ENCODE measurements around the gene METTL22.

The METTL22 gene

GRCh38 chr16:8665529-8665928 lies 44.0 kb downstream of the METTL22 start:
- H3F3A ChIP-seq (ENCODE audit: insufficient read depth): no peaks in the 10 kb centered on the region
- no peak for TF ChIP-seq EZH2phosphoT487 (conservative IDR thresholded peaks at IDR 0.05; ENCODE audit: low read length)
- H3K4me3 ChIP-seq (ENCODE audit: insufficient read depth, low read length, poor library complexity, severe bottlenecking): no peak overlapping the region
- H3K79me2 ChIP-seq (ENCODE audit: insufficient read depth, low read length): no peaks in the 10 kb centered on the region
- H3K36me3 ChIP-seq (ENCODE audit: low read length): no peaks in the 10 kb centered on the region
- H3K27me3 ChIP-seq (ENCODE audit: low read length): no peaks in the 10 kb centered on the region
- no peak overlapping the region for H3K27ac ChIP-seq (ENCODE audit: low read depth, low read length)
- H3K4me2 ChIP-seq (ENCODE audit: low read depth, low read length, poor library complexity, severe bottlenecking): no peak overlapping the region
- H3K9me2 ChIP-seq (replicated peaks; ENCODE audit: insufficient read depth, low read length): no peaks in the 10 kb centered on the region
- H3K9ac ChIP-seq (ENCODE audit: low read length): no peak overlapping the region
- H2AFZ ChIP-seq (ENCODE audit: low read depth, low read length, severe bottlenecking): no peak overlapping the region
- no peaks in the 10 kb centered on the region for H4K20me1 ChIP-seq (ENCODE audit: low read depth, low read length)
- H3K9me3 ChIP-seq (ENCODE audit: insufficient read depth, low read length): no peaks in the 10 kb centered on the region

GRCh38 chr16:8667492-8667891 lies 46.0 kb downstream of the METTL22 start:
- Histone ChIP-seq H2AFZ (ENCODE audit: low read depth, low read length, severe bottlenecking) (no peak overlapping the region), H3K9me3 (ENCODE audit: insufficient read depth, low read length) (no peaks in the 10 kb centered on the region), H3K27me3 (ENCODE audit: low read length) (no peaks in the 10 kb centered on the region), H3K4me2 (ENCODE audit: low read depth, low read length, poor library complexity, severe bottlenecking) (no peak overlapping the region), H3K36me3 (ENCODE audit: low read length) (no peaks in the 10 kb centered on the region), H3F3A (ENCODE audit: insufficient read depth) (no peaks in the 10 kb centered on the region), H3K27ac (ENCODE audit: low read depth, low read length) (no peak overlapping the region), H3K9ac (ENCODE audit: low read length) (no peak overlapping the region), H4K20me1 (ENCODE audit: low read depth, low read length) (no peaks in the 10 kb centered on the region), H3K4me3 (ENCODE audit: insufficient read depth, low read length, poor library complexity, severe bottlenecking) (no peak overlapping the region), H3K9me2 (replicated peaks; ENCODE audit: insufficient read depth, low read length) (no peaks in the 10 kb centered on the region), H3K79me2 (ENCODE audit: insufficient read depth, low read length) (no peaks in the 10 kb centered on the region)
- no peak for TF ChIP-seq EZH2phosphoT487 (conservative IDR thresholded peaks at IDR 0.05; ENCODE audit: low read length)
- TF ChIP-seq CTCF (IDR thresholded peaks at IDR 0.05; ENCODE audit: insufficient read depth, low read length, poor library complexity, severe bottlenecking): no peak

GRCh38 chr16:8668113-8668512 lies 46.6 kb downstream of the METTL22 start:
- TF ChIP-seq CTCF (IDR thresholded peaks at IDR 0.05; ENCODE audit: insufficient read depth, low read length, poor library complexity, severe bottlenecking): no peak
- no peak for TF ChIP-seq EZH2phosphoT487 (conservative IDR thresholded peaks at IDR 0.05; ENCODE audit: low read length)
- no peak overlapping the region for H3K9ac ChIP-seq (ENCODE audit: low read length)
- H3K27me3 ChIP-seq (ENCODE audit: low read length): no peaks in the 10 kb centered on the region
- no peak overlapping the region for H3K4me2 ChIP-seq (ENCODE audit: low read depth, low read length, poor library complexity, severe bottlenecking)
- H3K36me3 ChIP-seq (ENCODE audit: low read length): no peaks in the 10 kb centered on the region
- H2AFZ ChIP-seq (ENCODE audit: low read depth, low read length, severe bottlenecking): no peak overlapping the region
- no peaks in the 10 kb centered on the region for H4K20me1 ChIP-seq (ENCODE audit: low read depth, low read length)
- no peak overlapping the region for H3K4me3 ChIP-seq (ENCODE audit: insufficient read depth, low read length, poor library complexity, severe bottlenecking)
- H3K27ac ChIP-seq (ENCODE audit: low read depth, low read length): no peak overlapping the region
- no peaks in the 10 kb centered on the region for H3K9me3 ChIP-seq (ENCODE audit: insufficient read depth, low read length)
- no peaks in the 10 kb centered on the region for H3F3A ChIP-seq (ENCODE audit: insufficient read depth)
- no peaks in the 10 kb centered on the region for H3K79me2 ChIP-seq (ENCODE audit: insufficient read depth, low read length)
- no peaks in the 10 kb centered on the region for H3K9me2 ChIP-seq (replicated peaks; ENCODE audit: insufficient read depth, low read length)

DNA sequence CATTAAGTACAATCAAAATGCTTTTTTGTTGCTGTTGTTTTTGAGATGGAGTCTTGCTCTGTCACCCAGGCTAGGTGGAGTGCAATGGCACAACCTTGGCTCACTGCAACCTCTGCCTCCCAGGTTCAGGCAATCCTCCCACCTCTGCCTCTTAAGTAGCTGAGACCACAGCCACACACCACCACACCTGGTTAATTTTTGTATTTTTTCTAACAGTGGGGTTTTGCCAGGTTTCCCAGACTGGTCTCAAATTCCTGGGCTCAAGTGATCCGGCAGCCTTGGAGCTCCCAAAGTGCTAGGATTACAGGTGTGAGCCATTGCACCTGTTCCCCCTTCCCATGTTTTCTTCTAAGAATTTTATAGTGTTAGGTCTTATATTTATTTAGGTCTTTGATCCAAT lies 48.0 kb downstream of the METTL22 start:
- H3K27ac ChIP-seq (ENCODE audit: low read depth, low read length): no peak overlapping the region
- H3K27me3 ChIP-seq (ENCODE audit: low read length): no peaks in the 10 kb centered on the region
- no peaks in the 10 kb centered on the region for H4K20me1 ChIP-seq (ENCODE audit: low read depth, low read length)
- H3K4me2 ChIP-seq (ENCODE audit: low read depth, low read length, poor library complexity, severe bottlenecking): no peak overlapping the region
- H2AFZ ChIP-seq (ENCODE audit: low read depth, low read length, severe bottlenecking): no peak overlapping the region
- no peaks in the 10 kb centered on the region for H3K9me3 ChIP-seq (ENCODE audit: insufficient read depth, low read length)
- no peaks in the 10 kb centered on the region for H3F3A ChIP-seq (ENCODE audit: insufficient read depth)
- TF ChIP-seq CTCF (IDR thresholded peaks at IDR 0.05; ENCODE audit: insufficient read depth, low read length, poor library complexity, severe bottlenecking) (no peak), EZH2phosphoT487 (conservative IDR thresholded peaks at IDR 0.05; ENCODE audit: low read length) (no peak)
- H3K36me3 ChIP-seq (ENCODE audit: low read length): no peaks in the 10 kb centered on the region
- H3K79me2 ChIP-seq (ENCODE audit: insufficient read depth, low read length): no peaks in the 10 kb centered on the region
- no peak overlapping the region for H3K4me3 ChIP-seq (ENCODE audit: insufficient read depth, low read length, poor library complexity, severe bottlenecking)
- no peak overlapping the region for H3K9ac ChIP-seq (ENCODE audit: low read length)
- no peaks in the 10 kb centered on the region for H3K9me2 ChIP-seq (replicated peaks; ENCODE audit: insufficient read depth, low read length)
